ENCODE data around the gene YTHDF1.

- TF ChIP-seq CTCF (IDR thresholded peaks at IDR 0.05) (no peak), EP300 (IDR thresholded peaks at IDR 0.05) (no peak), POLR2A (IDR thresholded peaks at IDR 0.05) (no peak)
These were observed 60.4 kb downstream of the YTHDF1 start for GRCh38 chr20:63155266-63156165.

Data from upper lobe of left lung (tissue), 4 donors.